MM.1S (cell line): ENCODE data around the gene CCDC28A.

ENCODE experiments used
- DNase-seq: peaks from one replicate; pipeline ENCODE4 v3.0.0-alpha.2; 2015
- H2AFZ ChIP-seq: fragments of 300-600 bp; sonication (generic); 2 replicates; pipeline ENCODE4 v1.6.0; 2016; ENCODE audit warnings: antibody characterized with exemption, low read length
- H3F3A ChIP-seq: fragments of 300-600 bp; sonication (generic); 2 replicates; pipeline ENCODE4 v1.6.1; 2016; ENCODE audit warnings: mild to moderate bottlenecking, antibody characterized with exemption, low read length, moderate library complexity, mixed read lengths; ENCODE audit not compliant: insufficient read depth
- H3K27ac ChIP-seq: fragments of 300-600 bp; sonication (generic); 2 replicates; pipeline ENCODE4 v1.5.1; 2016; ENCODE audit warnings: mild to moderate bottlenecking, low read length
- H3K27me3 ChIP-seq: fragments of 300-600 bp; sonication (generic); replicated peaks from 2 replicates; pipeline ENCODE4 v1.6.0; 2016; ENCODE audit warnings: low read length; ENCODE audit not compliant: insufficient read depth
- H3K36me3 ChIP-seq: fragments of 300-600 bp; sonication (generic); replicated peaks from 2 replicates; pipeline ENCODE4 v1.6.1; 2016; ENCODE audit warnings: mild to moderate bottlenecking, low read length, mixed read lengths; ENCODE audit not compliant: insufficient read depth
- H3K4me1 ChIP-seq: fragments of 300-600 bp; sonication (generic); 2 replicates; pipeline ENCODE4 v1.6.1; 2016; ENCODE audit warnings: low read length, mixed read lengths
- H3K4me2 ChIP-seq: fragments of 300-600 bp; sonication (generic); 2 replicates; pipeline ENCODE4 v1.6.0; 2016; ENCODE audit warnings: low read depth, low read length
- H3K4me3 ChIP-seq: fragments of 300-600 bp; sonication (generic); 2 replicates; pipeline ENCODE4 v1.5.1; 2016; ENCODE audit warnings: low read length, mixed read lengths
- H3K79me2 ChIP-seq: fragments of 300-600 bp; sonication (generic); 2 replicates; pipeline ENCODE4 v1.6.1; 2016; ENCODE audit warnings: mixed run types, low read length, mixed read lengths
- H3K9ac ChIP-seq: fragments of 300-600 bp; sonication (generic); 2 replicates; pipeline ENCODE4 v1.6.1; 2016; ENCODE audit warnings: low read length, mixed read lengths
- H3K9me2 ChIP-seq: fragments of 300-600 bp; sonication (generic); replicated peaks from 2 replicates; pipeline ENCODE4 v1.6.1; 2016; ENCODE audit warnings: mild to moderate bottlenecking, low read length, mixed read lengths; ENCODE audit not compliant: insufficient read depth
- H3K9me3 ChIP-seq: fragments of 300-600 bp; sonication (generic); replicated peaks from 2 replicates; pipeline ENCODE4 v1.6.1; 2016; ENCODE audit warnings: mild to moderate bottlenecking, low read length, mixed read lengths; ENCODE audit not compliant: insufficient read depth
- H4K20me1 ChIP-seq: fragments of 300-600 bp; sonication (generic); 2 replicates; pipeline ENCODE4 v1.6.1; 2016; ENCODE audit warnings: mild to moderate bottlenecking, low read length, moderate library complexity, mixed read lengths; ENCODE audit not compliant: insufficient read depth
- EZH2 ChIP-seq: fragments of 300-600 bp; sonication (generic); optimal IDR thresholded peaks from 2 replicates; pipeline ENCODE3; 2017; ENCODE audit warnings: low read depth, mild to moderate bottlenecking, antibody characterized with exemption, low read length, mixed read lengths
- EZH2phosphoT487 ChIP-seq: fragments of 300-600 bp; sonication (generic); IDR thresholded peaks from 2 replicates; pipeline ENCODE4 v1.6.1; 2018; ENCODE audit warnings: antibody characterized with exemption, low read length
- TF ChIP-seq, protein P1 (sequence below): fragments of 300-600 bp; sonication (generic); IDR thresholded peaks from 2 replicates; pipeline ENCODE4 v1.5.1; 2016; ENCODE audit warnings: antibody characterized with exemption, low read length, mixed read lengths

Gene CCDC28A

DNA sequence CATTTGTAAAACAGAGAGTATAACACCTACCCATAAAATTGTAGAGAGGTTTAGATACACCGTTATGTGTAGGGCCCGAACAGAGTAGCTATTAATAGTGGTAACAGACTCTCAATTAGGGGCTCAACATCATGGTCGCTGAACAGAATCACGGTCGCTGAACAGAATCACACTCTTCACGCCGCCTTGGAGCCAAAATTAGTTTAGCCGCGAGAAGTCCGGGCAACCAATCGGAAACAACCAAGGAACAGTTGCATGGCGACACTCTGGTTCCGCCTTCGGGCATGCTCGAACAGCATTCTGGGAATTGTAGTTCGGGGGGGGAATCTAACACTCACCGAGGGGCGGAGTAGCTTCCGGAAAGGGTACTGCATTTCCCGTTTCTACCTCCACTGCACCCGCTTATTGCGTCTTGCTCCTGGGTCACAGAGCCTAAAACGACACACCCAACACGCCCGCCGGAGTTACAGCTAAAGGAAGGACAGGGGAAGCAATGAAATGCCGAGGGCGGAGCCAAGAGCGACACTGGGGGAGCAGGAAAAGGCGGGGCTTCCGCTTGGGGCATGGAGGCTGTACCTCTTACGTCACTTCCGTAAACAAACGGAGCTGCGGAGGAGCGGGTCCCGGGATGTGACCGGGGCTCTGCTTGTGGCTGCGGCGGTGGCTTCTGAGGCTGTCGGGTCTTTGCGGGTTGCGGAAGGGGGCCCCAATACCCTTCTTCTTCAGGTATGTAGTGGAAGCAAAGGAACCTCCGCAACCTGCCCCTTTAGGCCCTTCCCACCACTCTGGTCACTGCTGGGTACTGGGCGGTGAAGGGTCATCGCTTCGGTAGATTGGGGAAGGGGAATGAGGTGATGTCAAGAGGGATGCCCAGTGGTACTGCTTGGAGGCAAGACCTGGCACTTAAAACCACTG is at the start of gene CCDC28A:
CCDC28A (plus strand) TSS at position 593 of the 915 bp plus-strand sequence. CDS start 2,352 bp downstream, outside the sequence.
- Histone ChIP-seq H3K9me2 (no peaks in the 10 kb centered on the region), H4K20me1 (no peaks in the 10 kb centered on the region), H3K4me3 (peak within 1 kb of the TSS; percentile 91), H3K9ac (peak within 1 kb of the TSS; percentile 72), H3K79me2 (peaks cover 8% of the 10 kb centered on the region; the same call in 1 of the 2 replicates), H3K27me3 (no peaks in the 10 kb centered on the region), H3K4me1 (peaks cover 6% of the 10 kb centered on the region; the same call in 1 of the 2 replicates), H3K27ac (peak within 1 kb of the TSS; percentile 83), H3K9me3 (no peaks in the 10 kb centered on the region), H3K36me3 (no peaks in the 10 kb centered on the region), H3F3A (peaks cover 4% of the 10 kb centered on the region; the same call in 1 of the 2 replicates), H2AFZ (peak within 1 kb of the TSS; percentile 96), H3K4me2 (peak within 1 kb of the TSS; percentile 92)
- DNase-seq: peak; percentile 95
- TF ChIP-seq, protein P1, sequence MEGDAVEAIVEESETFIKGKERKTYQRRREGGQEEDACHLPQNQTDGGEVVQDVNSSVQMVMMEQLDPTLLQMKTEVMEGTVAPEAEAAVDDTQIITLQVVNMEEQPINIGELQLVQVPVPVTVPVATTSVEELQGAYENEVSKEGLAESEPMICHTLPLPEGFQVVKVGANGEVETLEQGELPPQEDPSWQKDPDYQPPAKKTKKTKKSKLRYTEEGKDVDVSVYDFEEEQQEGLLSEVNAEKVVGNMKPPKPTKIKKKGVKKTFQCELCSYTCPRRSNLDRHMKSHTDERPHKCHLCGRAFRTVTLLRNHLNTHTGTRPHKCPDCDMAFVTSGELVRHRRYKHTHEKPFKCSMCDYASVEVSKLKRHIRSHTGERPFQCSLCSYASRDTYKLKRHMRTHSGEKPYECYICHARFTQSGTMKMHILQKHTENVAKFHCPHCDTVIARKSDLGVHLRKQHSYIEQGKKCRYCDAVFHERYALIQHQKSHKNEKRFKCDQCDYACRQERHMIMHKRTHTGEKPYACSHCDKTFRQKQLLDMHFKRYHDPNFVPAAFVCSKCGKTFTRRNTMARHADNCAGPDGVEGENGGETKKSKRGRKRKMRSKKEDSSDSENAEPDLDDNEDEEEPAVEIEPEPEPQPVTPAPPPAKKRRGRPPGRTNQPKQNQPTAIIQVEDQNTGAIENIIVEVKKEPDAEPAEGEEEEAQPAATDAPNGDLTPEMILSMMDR: no peak
- TF ChIP-seq EZH2phosphoT487: no peak
- TF ChIP-seq EZH2: no peak

DNA sequence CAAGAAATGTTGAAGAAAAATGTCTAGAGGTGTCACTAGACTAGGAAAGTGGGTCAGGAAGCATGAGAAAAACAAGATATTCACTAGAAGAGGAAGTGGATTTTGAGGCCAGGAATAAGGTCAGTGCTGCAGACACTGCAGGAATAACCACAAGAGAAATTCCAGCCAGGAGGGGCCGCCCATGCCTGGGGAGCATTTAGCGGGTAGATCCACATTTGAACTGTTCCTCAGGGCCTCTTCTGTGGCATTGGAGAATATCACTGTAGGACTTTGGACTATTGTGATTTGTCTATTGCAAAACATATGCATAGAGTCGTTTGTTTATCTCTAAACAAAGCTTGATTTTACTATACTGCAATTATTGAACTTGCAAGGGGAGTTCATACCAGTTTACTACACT is 49.6 kb upstream of the CCDC28A start:
- Histone ChIP-seq H3K9ac (no peak overlapping the region), H3K27ac (no peak overlapping the region), H3K79me2 (no peaks in the 10 kb centered on the region), H3K9me2 (no peaks in the 10 kb centered on the region), H3K4me1 (no peaks in the 10 kb centered on the region), H3K36me3 (no peaks in the 10 kb centered on the region), H3K4me3 (no peak overlapping the region), H2AFZ (no peak overlapping the region), H3F3A (no peaks in the 10 kb centered on the region), H3K27me3 (no peaks in the 10 kb centered on the region), H3K9me3 (no peaks in the 10 kb centered on the region), H4K20me1 (no peaks in the 10 kb centered on the region), H3K4me2 (no peak overlapping the region)
- DNase-seq: no peak
- no peak for TF ChIP-seq EZH2
- no peak for TF ChIP-seq EZH2phosphoT487
- TF ChIP-seq, protein P1: no peak

DNA sequence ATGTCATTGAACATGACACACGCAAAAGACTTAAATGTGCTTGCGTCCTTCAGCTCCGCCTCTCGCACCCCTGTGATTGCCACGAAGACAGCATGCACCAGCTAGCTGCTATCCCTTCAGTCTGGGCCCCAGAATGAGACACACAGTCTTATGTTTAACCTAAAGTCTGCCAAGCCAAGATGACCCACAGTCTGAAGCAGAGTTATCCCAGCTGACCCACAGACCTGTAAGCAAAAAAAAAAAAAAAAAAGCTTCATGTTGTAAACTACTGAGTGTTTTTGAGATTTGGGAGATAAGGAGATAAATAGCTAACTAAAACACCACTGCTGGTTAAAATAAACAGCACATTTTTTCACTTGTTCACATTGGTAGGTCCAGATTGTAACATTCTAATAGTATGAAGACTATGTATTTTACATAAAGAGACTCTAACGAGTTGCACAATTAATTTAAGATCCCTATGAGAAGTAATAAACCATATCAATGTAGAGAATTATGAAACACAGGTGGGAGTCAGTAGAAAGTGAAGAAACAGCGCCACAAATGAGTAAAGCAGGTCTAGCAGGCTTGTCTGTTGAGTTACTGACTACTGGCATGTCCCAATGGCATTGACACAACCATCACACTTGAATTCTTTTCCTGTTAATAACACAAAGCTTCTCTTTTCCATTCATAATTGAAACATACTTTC is 47.4 kb upstream of the CCDC28A start:
- no peaks in the 10 kb centered on the region for H3K27me3 ChIP-seq
- no peaks in the 10 kb centered on the region for H3K79me2 ChIP-seq
- no peaks in the 10 kb centered on the region for H3F3A ChIP-seq
- no peak overlapping the region for H3K4me2 ChIP-seq
- no peak overlapping the region for H3K4me3 ChIP-seq
- H4K20me1 ChIP-seq: no peaks in the 10 kb centered on the region
- H2AFZ ChIP-seq: no peak overlapping the region
- no peak overlapping the region for H3K9ac ChIP-seq
- no peaks in the 10 kb centered on the region for H3K9me3 ChIP-seq
- H3K36me3 ChIP-seq: no peaks in the 10 kb centered on the region
- no peak for DNase-seq
- H3K27ac ChIP-seq: no peak overlapping the region
- H3K9me2 ChIP-seq: no peaks in the 10 kb centered on the region
- no peaks in the 10 kb centered on the region for H3K4me1 ChIP-seq
- TF ChIP-seq EZH2phosphoT487: no peak
- TF ChIP-seq, protein P1: no peak
- no peak for TF ChIP-seq EZH2
